Dendritic cell treated with granulocyte-macrophage colony-stimulating factor and Interleukin-4, amounts not matched to agents 40 ng/mL and 50 ng/mL, for 4 days (primary cell): Measurements from ENCODE around the gene PLPPR5.

Source experiments
- H3K27ac Mint-ChIP-seq: one replicate; pipeline ENCODE4 v1.8.0; 2022; ENCODE audit warnings: mild to moderate bottlenecking, mixed read lengths
- H3K27me3 Mint-ChIP-seq: one replicate; pipeline ENCODE4 v1.8.0; 2022; ENCODE audit warnings: mild to moderate bottlenecking, mixed read lengths
- H3K36me3 Mint-ChIP-seq: one replicate; pipeline ENCODE4 v1.8.0; 2022; ENCODE audit warnings: low read depth, mixed read lengths
- H3K4me1 Mint-ChIP-seq: one replicate; pipeline ENCODE4 v1.8.0; 2022; ENCODE audit warnings: low read depth, mixed read lengths
- H3K4me3 Mint-ChIP-seq: one replicate; pipeline ENCODE4 v1.8.0; 2022; ENCODE audit warnings: mild to moderate bottlenecking, moderate library complexity, mixed read lengths
- H3K9me3 Mint-ChIP-seq: one replicate; pipeline ENCODE4 v1.8.0; 2022; ENCODE audit warnings: mixed read lengths
- intact Hi-C: fragments of 100-400 bp; cut with micrococcal nuclease; formaldehyde crosslinking; loops from one replicate; pipeline ENCODE4 v1.15.0; 2022

PLPPR5 gene

GRCh38 chr1:98989556-98989907 is 15.1 kb downstream of the PLPPR5 start:
- intact Hi-C loops, result no loop called here
- Mint-ChIP-seq H3K9me3 (no peaks in the 10 kb centered on the region), H3K27me3 (no peaks in the 10 kb centered on the region), H3K36me3 (no peaks in the 10 kb centered on the region), H3K27ac (no peak overlapping the region), H3K4me1 (no peaks in the 10 kb centered on the region), H3K4me3 (no peak overlapping the region)

DNA sequence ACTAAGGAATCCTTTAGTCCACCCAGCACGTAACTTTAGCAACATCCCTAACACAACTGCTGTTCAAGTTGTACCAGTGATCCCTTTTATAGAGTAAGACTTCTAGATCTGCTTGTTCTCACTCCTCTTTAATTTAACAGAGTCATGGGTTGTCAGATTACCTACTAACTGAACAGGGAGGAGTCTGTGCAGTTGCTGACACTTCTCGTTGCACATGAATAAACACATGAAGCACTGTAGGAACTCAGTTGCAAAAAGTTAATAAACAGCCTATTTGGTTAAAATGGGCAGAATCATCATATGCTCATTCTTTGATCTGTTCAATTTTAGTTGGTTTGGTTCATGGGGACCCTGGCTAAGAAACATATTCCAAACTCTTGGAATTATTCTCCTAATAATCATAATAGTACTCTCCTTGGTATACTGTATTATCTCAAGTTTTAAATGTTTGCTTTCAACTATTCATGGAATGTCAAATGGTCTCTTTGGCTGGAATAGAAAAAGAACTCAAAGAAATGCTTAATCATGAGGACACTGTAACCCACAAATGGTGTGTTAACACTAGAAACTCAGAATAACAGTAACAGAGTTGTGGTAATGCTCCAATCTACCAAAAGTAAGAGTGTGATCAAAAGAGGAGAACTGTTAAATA is 15.6 kb downstream of the PLPPR5 start:
- Mint-ChIP-seq H3K4me3 (no peak overlapping the region), H3K27me3 (no peaks in the 10 kb centered on the region), H3K4me1 (no peaks in the 10 kb centered on the region), H3K27ac (no peak overlapping the region), H3K9me3 (no peaks in the 10 kb centered on the region), H3K36me3 (no peaks in the 10 kb centered on the region)
- intact Hi-C loops, result no loop called here

- H3K9me3 Mint-ChIP-seq, result no peaks in the 10 kb centered on the region
- H3K27ac Mint-ChIP-seq, result no peak overlapping the region
- H3K4me3 Mint-ChIP-seq, result no peak overlapping the region
- H3K27me3 Mint-ChIP-seq, result no peaks in the 10 kb centered on the region
- H3K4me1 Mint-ChIP-seq, result no peaks in the 10 kb centered on the region
- H3K36me3 Mint-ChIP-seq, result no peaks in the 10 kb centered on the region
- intact Hi-C loops, result no loop called here
These were observed 19.0 kb downstream of the PLPPR5 start for GRCh38 chr1:98985687-98986086.

DNA sequence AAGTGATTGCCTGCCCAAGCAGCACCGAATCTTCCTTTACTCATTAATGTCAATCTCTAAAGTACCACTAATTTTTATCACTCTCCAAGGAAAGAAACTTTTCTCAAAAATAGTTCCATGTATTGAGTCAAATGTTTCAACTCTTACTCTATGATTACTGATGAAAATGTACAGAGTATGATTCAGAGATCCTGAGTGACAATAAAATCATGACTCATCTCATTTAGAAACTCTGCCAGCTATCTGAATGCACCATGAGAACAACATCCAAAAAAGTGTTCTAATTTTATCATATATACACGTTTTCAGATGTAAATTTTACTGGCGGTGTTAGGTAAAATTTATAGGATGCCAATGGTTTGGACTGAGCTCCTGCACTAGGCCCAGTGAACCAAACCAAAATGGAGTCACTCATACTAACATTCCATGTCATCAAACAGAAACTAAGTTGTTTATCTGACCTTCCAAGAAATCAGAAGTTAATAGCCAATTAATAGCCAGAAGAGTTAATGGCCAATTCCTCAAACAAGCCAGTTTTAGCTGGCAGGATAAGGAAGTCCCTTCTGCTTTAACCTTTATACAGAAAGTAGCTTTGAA is 22.6 kb downstream of the PLPPR5 start:
- H3K27me3 Mint-ChIP-seq, result no peaks in the 10 kb centered on the region
- H3K36me3 Mint-ChIP-seq, result no peaks in the 10 kb centered on the region
- H3K4me1 Mint-ChIP-seq, result no peaks in the 10 kb centered on the region
- H3K9me3 Mint-ChIP-seq, result no peaks in the 10 kb centered on the region
- no peak overlapping the region for H3K27ac Mint-ChIP-seq
- intact Hi-C loops, result no loop called here
- no peak overlapping the region for H3K4me3 Mint-ChIP-seq

DNA sequence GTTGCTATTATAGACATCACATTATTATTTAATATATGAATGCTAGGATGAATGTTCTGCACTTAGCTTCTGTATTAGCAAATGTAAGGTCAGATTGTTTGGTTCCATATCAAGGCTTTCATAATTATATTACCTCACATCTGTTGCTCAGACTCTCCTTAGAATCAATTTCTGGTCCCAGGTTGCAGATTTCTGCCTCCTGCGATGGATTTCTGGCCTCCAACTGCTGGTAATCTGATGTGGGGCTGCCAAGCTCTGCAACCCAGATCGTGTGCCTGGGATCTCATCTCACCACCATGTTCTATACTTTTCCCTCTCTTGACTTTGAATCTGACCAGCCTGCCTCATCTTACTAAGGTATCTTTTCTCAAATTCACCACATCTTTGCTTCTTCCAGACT is 25.2 kb downstream of the PLPPR5 start:
- no peaks in the 10 kb centered on the region for H3K36me3 Mint-ChIP-seq
- no peaks in the 10 kb centered on the region for H3K4me1 Mint-ChIP-seq
- intact Hi-C loops, result no loop called here
- no peaks in the 10 kb centered on the region for H3K27me3 Mint-ChIP-seq
- H3K9me3 Mint-ChIP-seq, result no peaks in the 10 kb centered on the region
- no peak overlapping the region for H3K4me3 Mint-ChIP-seq
- H3K27ac Mint-ChIP-seq, result no peak overlapping the region

GRCh38 chr1:98975810-98976209 is 28.9 kb downstream of the PLPPR5 start:
- intact Hi-C loops, result no loop called here
- Mint-ChIP-seq H3K36me3 (no peaks in the 10 kb centered on the region), H3K9me3 (peaks cover 14% of the 10 kb centered on the region), H3K4me3 (no peak overlapping the region), H3K27me3 (no peaks in the 10 kb centered on the region), H3K4me1 (no peaks in the 10 kb centered on the region), H3K27ac (no peak overlapping the region)

- Mint-ChIP-seq H3K27ac (no peak overlapping the region), H3K9me3 (peaks cover 14% of the 10 kb centered on the region), H3K36me3 (no peaks in the 10 kb centered on the region), H3K4me1 (no peaks in the 10 kb centered on the region), H3K4me3 (no peak overlapping the region), H3K27me3 (no peaks in the 10 kb centered on the region)
- intact Hi-C loops, result no loop called here
These were observed 29.5 kb downstream of the PLPPR5 start for GRCh38 chr1:98975113-98975512.

- H3K9me3 Mint-ChIP-seq, result peaks cover 14% of the 10 kb centered on the region
- intact Hi-C loops, result no loop called here
- no peaks in the 10 kb centered on the region for H3K27me3 Mint-ChIP-seq
- no peak overlapping the region for H3K27ac Mint-ChIP-seq
- H3K4me1 Mint-ChIP-seq, result no peaks in the 10 kb centered on the region
- no peaks in the 10 kb centered on the region for H3K36me3 Mint-ChIP-seq
- H3K4me3 Mint-ChIP-seq, result no peak overlapping the region
These were observed 34.7 kb downstream of the PLPPR5 start for GRCh38 chr1:98969798-98970490.

GRCh38 chr1:98967122-98967521 is 37.5 kb downstream of the PLPPR5 start:
- no peaks in the 10 kb centered on the region for H3K36me3 Mint-ChIP-seq
- H3K27me3 Mint-ChIP-seq, result no peaks in the 10 kb centered on the region
- no peak overlapping the region for H3K4me3 Mint-ChIP-seq
- no peaks in the 10 kb centered on the region for H3K9me3 Mint-ChIP-seq
- intact Hi-C loops, result no loop called here
- H3K4me1 Mint-ChIP-seq, result no peaks in the 10 kb centered on the region
- no peak overlapping the region for H3K27ac Mint-ChIP-seq

DNA sequence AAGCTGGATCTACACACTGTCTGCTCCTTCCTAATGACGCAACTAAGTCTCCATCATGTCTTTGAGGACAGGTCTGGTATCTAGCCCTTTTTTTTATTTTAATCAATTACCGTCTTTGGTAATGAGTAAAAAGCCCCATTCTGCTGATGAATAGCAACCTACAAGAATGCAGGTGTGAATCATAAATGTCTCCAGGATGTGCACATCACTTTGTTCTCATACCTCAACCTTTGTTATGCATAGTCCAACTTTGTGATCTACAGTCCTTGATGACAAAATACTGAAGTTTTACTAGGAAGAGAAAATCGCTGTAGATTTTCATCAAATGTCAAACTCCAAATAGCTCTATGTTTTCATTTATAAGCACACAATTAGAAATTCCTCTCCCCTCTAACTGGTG is 39.3 kb downstream of the PLPPR5 start:
- Mint-ChIP-seq H3K4me3 (no peak overlapping the region), H3K4me1 (no peaks in the 10 kb centered on the region), H3K27ac (no peak overlapping the region), H3K27me3 (no peaks in the 10 kb centered on the region), H3K36me3 (no peaks in the 10 kb centered on the region), H3K9me3 (no peaks in the 10 kb centered on the region)
- intact Hi-C loops, result no loop called here

GRCh38 chr1:98964198-98964597 is 40.5 kb downstream of the PLPPR5 start:
- intact Hi-C loops, result no loop called here
- H3K27ac Mint-ChIP-seq, result no peak overlapping the region
- no peak overlapping the region for H3K4me3 Mint-ChIP-seq
- H3K36me3 Mint-ChIP-seq, result no peaks in the 10 kb centered on the region
- no peaks in the 10 kb centered on the region for H3K4me1 Mint-ChIP-seq
- H3K9me3 Mint-ChIP-seq, result no peaks in the 10 kb centered on the region
- no peaks in the 10 kb centered on the region for H3K27me3 Mint-ChIP-seq

DNA sequence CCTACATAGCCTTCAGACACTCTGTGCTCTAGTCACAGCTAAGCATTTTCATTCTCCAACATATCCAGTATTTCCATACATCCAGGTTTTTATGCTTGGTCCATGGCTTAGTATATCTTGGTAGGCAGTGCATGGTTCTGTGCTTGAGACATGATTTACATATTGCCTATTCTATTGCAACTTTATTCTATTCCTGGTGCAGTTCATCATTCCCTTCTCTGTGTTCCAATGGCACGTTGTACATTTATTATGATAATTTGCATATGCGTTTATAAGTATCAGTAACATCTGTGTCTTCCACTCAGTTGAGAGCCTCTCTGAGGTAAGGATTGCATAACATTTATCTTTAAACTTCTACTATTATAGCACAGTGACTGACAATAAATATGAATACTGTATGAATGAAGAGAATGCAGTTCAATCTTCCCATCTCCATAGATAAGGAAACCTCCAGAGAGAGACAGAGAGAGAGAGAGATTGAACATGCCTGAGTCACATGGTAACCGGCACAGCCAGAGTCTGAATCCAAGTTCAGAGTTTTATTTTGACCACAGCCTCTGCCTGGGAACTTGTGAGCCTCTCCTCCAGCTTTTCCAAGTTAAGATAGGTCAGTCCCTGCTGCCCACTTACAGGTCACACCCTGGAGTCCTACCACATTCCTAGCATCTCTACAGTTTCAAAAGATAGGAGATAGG is 41.5 kb downstream of the PLPPR5 start:
- no peak overlapping the region for H3K4me3 Mint-ChIP-seq
- H3K36me3 Mint-ChIP-seq, result no peaks in the 10 kb centered on the region
- H3K27ac Mint-ChIP-seq, result no peak overlapping the region
- intact Hi-C loops, result no loop called here
- H3K4me1 Mint-ChIP-seq, result no peaks in the 10 kb centered on the region
- no peaks in the 10 kb centered on the region for H3K9me3 Mint-ChIP-seq
- H3K27me3 Mint-ChIP-seq, result no peaks in the 10 kb centered on the region

DNA sequence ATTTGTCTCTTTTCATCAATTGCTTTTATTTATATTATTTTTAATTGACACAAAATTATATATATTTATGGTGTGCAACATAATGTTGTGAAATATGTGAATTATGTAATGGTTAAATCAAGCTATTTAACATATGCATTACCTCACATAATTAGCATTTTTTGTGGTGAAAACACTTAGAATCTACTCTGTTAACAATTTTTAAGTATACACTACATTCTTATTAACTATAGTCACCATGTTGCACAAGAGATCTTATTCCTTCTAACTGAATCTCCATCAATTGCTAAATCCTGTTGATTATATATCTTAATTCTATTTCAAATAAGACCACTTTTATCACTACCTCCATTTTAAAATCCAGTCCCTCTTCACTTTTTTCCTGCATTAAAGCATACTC is 42.5 kb downstream of the PLPPR5 start:
- Mint-ChIP-seq H3K27ac (no peak overlapping the region), H3K9me3 (no peaks in the 10 kb centered on the region), H3K4me3 (no peak overlapping the region), H3K36me3 (no peaks in the 10 kb centered on the region), H3K4me1 (no peaks in the 10 kb centered on the region), H3K27me3 (no peaks in the 10 kb centered on the region)
- intact Hi-C loops, result no loop called here

DNA sequence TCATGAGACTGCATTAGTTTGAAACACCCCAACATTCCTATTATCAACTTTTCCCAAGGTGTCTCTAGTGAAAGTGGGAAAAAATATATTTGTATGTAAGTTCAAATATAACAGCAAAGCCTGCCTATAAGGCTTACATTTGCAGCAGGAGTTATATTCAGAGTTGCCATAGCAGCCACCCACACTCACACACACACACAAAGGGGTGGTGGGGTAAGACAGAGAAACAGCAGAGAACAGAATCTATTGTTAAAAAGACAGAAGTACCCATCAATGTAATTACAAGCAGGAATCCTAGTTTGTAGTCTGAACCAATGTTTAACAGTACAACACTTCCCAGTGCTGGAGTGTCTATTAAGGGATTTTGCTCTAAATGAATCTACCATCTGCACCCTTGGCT is 55.0 kb downstream of the PLPPR5 start:
- Mint-ChIP-seq H3K27ac (no peak overlapping the region), H3K36me3 (no peaks in the 10 kb centered on the region), H3K4me1 (no peaks in the 10 kb centered on the region), H3K27me3 (no peaks in the 10 kb centered on the region), H3K9me3 (no peaks in the 10 kb centered on the region), H3K4me3 (no peak overlapping the region)
- intact Hi-C loops, result no loop called here
